22Rv1 (cell line): ENCODE measurements around the gene MZT2A.

Source experiments
- ZFX ChIP-seq: fragments of 450-650 bp; IDR thresholded peaks from 2 replicates; pipeline ENCODE4 v1.6.1; 2017; ENCODE audit warnings: antibody characterized with exemption, borderline replicate concordance
- TF ChIP-seq, protein P1 (sequence below): fragments of 450-650 bp; IDR thresholded peaks from 2 replicates; pipeline ENCODE4 v1.5.1; 2017; ENCODE audit warnings: mild to moderate bottlenecking

DNA sequence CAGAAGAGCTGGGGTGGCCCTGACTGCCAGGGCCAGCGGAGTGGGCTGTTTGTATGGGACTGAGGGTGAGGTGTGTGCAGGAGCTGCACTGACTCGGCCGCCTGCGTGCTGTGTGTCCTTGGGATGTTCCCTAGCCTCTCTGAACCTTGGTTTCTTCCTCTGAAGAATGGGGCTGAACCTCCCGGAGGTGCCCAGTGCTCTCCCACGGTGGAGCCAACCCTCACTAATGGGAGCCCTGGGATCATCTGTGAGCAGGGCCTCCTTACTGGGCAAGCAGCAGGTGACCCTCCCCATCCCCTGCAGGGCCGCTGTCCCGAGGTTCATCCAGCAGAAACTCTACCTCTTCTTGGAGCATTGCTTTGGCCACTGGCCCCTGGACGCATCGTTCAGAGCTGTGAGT lies 23.8 kb upstream of the MZT2A start:
- TF ChIP-seq, protein P1, sequence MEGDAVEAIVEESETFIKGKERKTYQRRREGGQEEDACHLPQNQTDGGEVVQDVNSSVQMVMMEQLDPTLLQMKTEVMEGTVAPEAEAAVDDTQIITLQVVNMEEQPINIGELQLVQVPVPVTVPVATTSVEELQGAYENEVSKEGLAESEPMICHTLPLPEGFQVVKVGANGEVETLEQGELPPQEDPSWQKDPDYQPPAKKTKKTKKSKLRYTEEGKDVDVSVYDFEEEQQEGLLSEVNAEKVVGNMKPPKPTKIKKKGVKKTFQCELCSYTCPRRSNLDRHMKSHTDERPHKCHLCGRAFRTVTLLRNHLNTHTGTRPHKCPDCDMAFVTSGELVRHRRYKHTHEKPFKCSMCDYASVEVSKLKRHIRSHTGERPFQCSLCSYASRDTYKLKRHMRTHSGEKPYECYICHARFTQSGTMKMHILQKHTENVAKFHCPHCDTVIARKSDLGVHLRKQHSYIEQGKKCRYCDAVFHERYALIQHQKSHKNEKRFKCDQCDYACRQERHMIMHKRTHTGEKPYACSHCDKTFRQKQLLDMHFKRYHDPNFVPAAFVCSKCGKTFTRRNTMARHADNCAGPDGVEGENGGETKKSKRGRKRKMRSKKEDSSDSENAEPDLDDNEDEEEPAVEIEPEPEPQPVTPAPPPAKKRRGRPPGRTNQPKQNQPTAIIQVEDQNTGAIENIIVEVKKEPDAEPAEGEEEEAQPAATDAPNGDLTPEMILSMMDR, result no peak
- no peak for TF ChIP-seq ZFX
